ENCODE measurements around the gene GRIK2. TPM values are rescaled to one million over a fixed set of nuclear protein-coding genes. Genes with fewer than 3 reads are reported as not detected.
"Not testable (repeated sequence)": the region's sequence is repeated elsewhere in the genome, so short reads cannot be mapped to it uniquely, and the experiment has no call there.

The GRIK2 gene
- total RNA-seq, 1 donor from 2014 or later, result 2.3 TPM

GRCh38 chr6:101588343-101588742 lies 194.8 kb downstream of the GRIK2 start:
- DNase-seq (no peak), ATAC-seq (peak; percentile 73)
- intact Hi-C loops (cut with micrococcal nuclease), result no loop called here

- ATAC-seq (no peak), DNase-seq (no peak)
- intact Hi-C loops (cut with micrococcal nuclease), result no loop called here
These were observed 201.8 kb downstream of the GRIK2 start for GRCh38 chr6:101595276-101595675.

- ATAC-seq, result no peak
- intact Hi-C loops (cut with micrococcal nuclease), result no loop called here
- DNase-seq, result no peak
These were observed 204.2 kb downstream of the GRIK2 start for GRCh38 chr6:101597693-101598092.

GRCh38 chr6:101605426-101605825 lies 211.9 kb downstream of the GRIK2 start:
- ATAC-seq, result no peak
- DNase-seq, result no peak
- intact Hi-C loops (cut with micrococcal nuclease), result no loop called here

DNA sequence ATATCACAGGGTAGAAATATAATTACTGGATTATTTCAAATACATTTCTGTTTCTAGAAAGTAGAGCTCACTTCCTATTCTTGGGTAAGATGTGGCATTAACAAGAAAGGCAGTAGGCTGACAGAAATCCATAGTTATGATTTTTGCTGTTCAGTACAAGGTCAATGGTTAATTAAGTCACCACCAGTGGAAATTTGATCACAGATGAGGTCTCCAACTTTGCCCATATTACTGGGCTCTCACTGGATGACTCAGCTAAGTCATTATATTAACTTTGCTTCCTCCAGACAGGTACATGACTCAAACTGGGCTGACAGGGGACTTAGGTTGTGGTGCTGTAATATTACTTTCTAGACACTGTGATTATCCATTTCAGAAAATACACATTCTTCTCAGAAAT lies 212.4 kb downstream of the GRIK2 start:
- ATAC-seq, result no peak
- intact Hi-C loops (cut with micrococcal nuclease), result no loop called here

GRCh38 chr6:101607111-101607690 lies 213.7 kb downstream of the GRIK2 start:
- DNase-seq (no peak), ATAC-seq (no peak)
- intact Hi-C loops (cut with micrococcal nuclease), result no loop called here

More for the DNA sequence above, 212.4 kb downstream of the GRIK2 start:
- DNase-seq, result no peak

GRCh38 chr6:101608703-101609102 lies 215.2 kb downstream of the GRIK2 start:
- intact Hi-C loops (cut with micrococcal nuclease), result no loop called here
- ATAC-seq, result no peak
- no peak for DNase-seq

DNA sequence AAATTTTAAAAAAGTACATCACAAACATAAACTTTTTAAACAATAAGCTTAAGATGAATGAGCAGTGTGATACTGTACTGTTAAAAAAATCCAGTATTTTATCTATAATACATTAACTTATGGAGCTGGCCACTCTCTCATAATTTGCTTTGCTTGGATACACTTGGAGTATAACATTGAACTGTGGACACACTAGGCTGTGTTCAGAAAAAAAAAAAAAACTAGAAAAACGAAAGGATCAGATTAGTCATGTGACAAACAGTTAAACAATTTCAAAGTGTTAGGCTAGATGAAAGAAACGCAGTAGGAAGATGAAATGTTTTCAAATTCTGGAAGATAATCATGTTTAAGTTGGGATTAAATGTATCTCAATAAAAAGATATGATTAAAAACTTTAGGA lies 220.0 kb downstream of the GRIK2 start:
- no peak for DNase-seq
- intact Hi-C loops (cut with micrococcal nuclease), result no loop called here
- no peak for ATAC-seq

GRCh38 chr6:101614774-101615173 lies 221.3 kb downstream of the GRIK2 start:
- DNase-seq, result no peak
- intact Hi-C loops (cut with micrococcal nuclease), result no loop called here
- no peak for ATAC-seq

GRCh38 chr6:101626269-101626668 lies 232.8 kb downstream of the GRIK2 start:
- DNase-seq, result no peak
- intact Hi-C loops (cut with micrococcal nuclease), result no loop called here
- no peak for ATAC-seq

GRCh38 chr6:101630941-101631340 lies 237.4 kb downstream of the GRIK2 start:
- no peak for DNase-seq
- intact Hi-C loops (cut with micrococcal nuclease), result no loop called here
- no peak for ATAC-seq

DNA sequence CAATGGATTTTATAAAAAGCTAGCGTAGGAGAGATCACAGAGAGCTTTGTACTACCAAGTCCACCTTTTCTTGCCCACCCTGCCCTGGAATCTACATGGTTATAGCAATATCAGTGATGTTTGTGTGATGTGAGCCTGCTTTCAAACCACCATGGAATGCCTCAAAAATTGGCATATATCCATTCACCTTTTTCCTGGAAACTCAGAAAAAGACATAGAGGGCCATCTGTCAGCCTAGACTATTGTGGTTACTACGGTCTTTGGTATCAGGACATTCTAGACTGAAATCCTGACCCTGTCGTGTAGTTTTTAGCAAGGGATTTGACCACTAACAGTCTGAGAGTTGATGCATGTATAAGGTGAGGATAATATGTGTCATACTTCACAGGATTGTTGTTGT lies 239.6 kb downstream of the GRIK2 start:
- ATAC-seq (no peak), DNase-seq (no peak)
- intact Hi-C loops (cut with micrococcal nuclease), result no loop called here

DNA sequence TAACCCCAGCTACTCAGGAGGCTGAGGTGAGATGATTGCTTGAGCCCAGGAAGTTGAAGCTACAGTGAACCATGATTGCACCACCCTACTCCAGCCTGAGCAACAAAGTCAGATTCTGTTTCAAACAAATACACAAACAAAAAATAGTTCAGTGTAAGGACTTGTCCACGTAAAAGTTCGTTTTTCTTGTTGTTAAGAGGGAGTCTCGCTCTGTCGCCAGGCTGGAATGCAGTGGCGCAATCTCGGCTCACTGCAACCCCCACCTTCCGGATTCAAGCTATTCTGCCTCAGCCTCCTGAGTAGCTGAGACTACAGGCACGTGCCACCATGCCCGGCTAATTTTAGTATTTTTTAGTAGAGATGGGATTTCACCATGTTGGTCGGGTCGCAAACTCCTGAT lies 245.4 kb downstream of the GRIK2 start:
- ATAC-seq; DNase-seq; intact Hi-C loops (cut with micrococcal nuclease): not testable (repeated sequence)

GRCh38 chr6:101640131-101640530 lies 246.6 kb downstream of the GRIK2 start:
- intact Hi-C loops (cut with micrococcal nuclease), result no loop called here
- ATAC-seq (no peak), DNase-seq (no peak)

- DNase-seq (no peak), ATAC-seq (no peak)
- intact Hi-C loops (cut with micrococcal nuclease), result no loop called here
These were observed 252.3 kb downstream of the GRIK2 start for GRCh38 chr6:101645770-101646169.

DNA sequence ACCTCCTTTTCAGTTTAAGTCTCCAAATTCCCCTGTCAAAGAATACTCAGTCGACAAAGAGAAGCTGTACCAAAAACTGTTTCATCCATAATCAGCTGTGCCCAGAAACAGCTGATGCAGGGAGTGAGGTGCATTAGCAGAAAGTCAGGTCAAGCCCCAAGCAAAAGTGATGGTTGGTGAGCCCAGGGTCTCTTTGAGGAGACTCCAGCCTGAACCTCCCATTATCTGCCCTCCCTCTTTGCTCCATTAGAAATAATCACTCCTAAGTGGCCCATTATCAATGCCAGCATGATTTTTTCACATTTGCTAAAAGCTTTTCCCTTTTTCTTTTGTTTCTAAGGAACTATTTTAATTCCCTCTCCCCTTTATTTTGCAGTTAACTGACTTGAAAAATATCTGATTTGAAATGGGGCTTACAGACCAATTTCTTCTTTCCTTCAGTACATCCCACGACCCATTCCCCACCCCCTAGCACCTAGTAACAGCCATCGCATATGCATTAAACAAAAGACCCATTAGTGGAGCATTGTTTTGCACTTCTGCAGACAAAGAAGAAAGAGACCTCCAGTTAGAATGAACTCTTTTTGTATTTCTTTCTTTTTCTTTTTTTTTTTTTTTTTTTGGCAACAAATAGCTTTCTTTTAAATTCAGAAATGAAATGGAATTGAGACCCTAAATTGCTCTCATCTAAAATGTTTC lies 257.0 kb downstream of the GRIK2 start:
- DNase-seq, result no peak
- intact Hi-C loops (cut with micrococcal nuclease), result no loop called here
- ATAC-seq, result no peak

GRCh38 chr6:101652079-101652478 lies 258.6 kb downstream of the GRIK2 start:
- DNase-seq (no peak), ATAC-seq (no peak)
- intact Hi-C loops (cut with micrococcal nuclease), result no loop called here

DNA sequence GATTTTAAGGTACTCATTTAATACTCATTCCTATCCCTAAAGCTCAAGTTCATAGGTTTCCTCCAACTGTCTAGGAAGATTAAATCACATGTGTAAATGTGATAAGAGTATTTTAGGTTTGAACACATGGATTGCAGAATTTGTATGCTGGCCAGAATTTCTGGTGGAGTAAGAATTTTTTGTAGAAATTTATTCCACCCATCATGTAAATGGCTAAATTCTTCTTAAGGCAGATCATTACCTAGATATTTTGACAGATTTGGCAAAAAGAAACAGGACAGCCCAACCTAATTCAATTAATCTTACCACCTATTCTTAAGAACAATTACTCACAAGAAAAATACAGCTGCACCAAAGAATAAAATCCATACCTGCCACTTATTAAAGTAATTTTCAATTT lies 261.6 kb downstream of the GRIK2 start:
- ATAC-seq (no peak), DNase-seq (no peak)
- intact Hi-C loops (cut with micrococcal nuclease), result no loop called here

GRCh38 chr6:101662111-101662897 lies 268.8 kb downstream of the GRIK2 start:
- ATAC-seq (no peak), DNase-seq (no peak)
- intact Hi-C loops (cut with micrococcal nuclease), result no loop called here

DNA sequence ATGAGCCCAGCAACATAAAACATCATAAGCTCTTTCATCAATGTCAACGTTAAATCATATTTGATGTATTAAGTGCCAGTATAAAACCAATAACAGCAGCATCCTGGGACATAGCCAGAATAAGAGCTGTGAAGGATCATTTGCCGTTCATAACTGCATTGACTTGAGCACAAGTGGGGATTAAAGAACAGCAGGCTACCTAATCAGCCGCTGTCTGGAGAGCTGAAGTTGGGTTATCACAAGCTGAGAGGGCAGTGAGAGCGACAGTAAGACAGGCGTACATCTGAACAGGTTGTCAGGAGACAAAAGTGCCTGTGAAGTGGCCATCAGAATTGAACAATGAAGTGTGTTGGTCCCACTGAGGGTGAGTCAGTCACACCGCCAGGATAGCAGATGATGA lies 269.6 kb downstream of the GRIK2 start:
- ATAC-seq (no peak), DNase-seq (no peak)
- intact Hi-C loops (cut with micrococcal nuclease), result no loop called here

DNA sequence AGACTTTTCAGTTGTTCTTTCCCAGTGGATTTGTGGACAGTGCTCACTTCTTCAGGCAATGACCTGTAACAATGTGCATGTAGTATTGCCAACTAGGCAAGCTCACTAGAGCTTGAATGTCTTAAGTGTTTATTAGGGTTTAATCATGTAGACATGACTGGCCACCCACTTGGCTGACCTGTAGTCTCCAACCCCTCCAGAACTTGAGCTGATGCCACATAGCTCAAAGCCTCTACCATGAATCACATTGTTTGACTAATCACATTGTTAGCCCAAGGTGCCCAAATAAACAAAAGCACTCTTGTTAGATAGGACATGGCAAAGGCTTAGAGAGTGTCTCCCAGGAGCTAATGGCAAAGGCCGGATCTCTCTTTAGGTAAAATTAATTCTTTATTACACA lies 272.7 kb downstream of the GRIK2 start:
- DNase-seq, result no peak
- intact Hi-C loops (cut with micrococcal nuclease), result no loop called here
- ATAC-seq, result peak; percentile 35

Measured in left ventricle myocardium superior (tissue), 1 donor.